Fibroblast of skin of back (primary cell): Measurements from ENCODE around the gene CHCHD3.

ENCODE experiments used
- DNase-seq: peaks from one replicate; pipeline ENCODE4 v3.0.0-alpha.2; 2013

Gene CHCHD3

GRCh38 chr7:133077394-133077793, 4.5 kb downstream of the CHCHD3 start:
- no peak for DNase-seq

- no peak for DNase-seq
These were observed 5.7 kb downstream of the CHCHD3 start for GRCh38 chr7:133076142-133076541.

- DNase-seq, result no peak
These were observed 10.4 kb downstream of the CHCHD3 start for GRCh38 chr7:133071506-133071905.

GRCh38 chr7:133070562-133070961, 11.3 kb downstream of the CHCHD3 start:
- no peak for DNase-seq

- no peak for DNase-seq
These were observed 16.6 kb downstream of the CHCHD3 start for GRCh38 chr7:133065301-133065700.

GRCh38 chr7:133064082-133064820, 17.6 kb downstream of the CHCHD3 start:
- no peak for DNase-seq

- no peak for DNase-seq
These were observed 20.1 kb downstream of the CHCHD3 start for GRCh38 chr7:133061792-133062191.

GRCh38 chr7:133061357-133061756, 20.5 kb downstream of the CHCHD3 start:
- no peak for DNase-seq

- DNase-seq, result no peak
These were observed 21.9 kb downstream of the CHCHD3 start for GRCh38 chr7:133060004-133060403.

- DNase-seq, result no peak
These were observed 22.6 kb downstream of the CHCHD3 start for GRCh38 chr7:133059263-133059662.

- no peak for DNase-seq
These were observed 25.3 kb downstream of the CHCHD3 start for GRCh38 chr7:133056370-133057238.

GRCh38 chr7:133054162-133054840, 27.6 kb downstream of the CHCHD3 start:
- peak; percentile 58 for DNase-seq

- peak; percentile 97 for DNase-seq
These were observed 28.5 kb downstream of the CHCHD3 start for GRCh38 chr7:133053321-133053891.

GRCh38 chr7:133052826-133053225, 29.1 kb downstream of the CHCHD3 start:
- DNase-seq, result no peak

GRCh38 chr7:133052401-133052756, 29.5 kb downstream of the CHCHD3 start:
- DNase-seq, result peak; percentile 18

- no peak for DNase-seq
These were observed 30.0 kb downstream of the CHCHD3 start for GRCh38 chr7:133051719-133052400.

- peak; percentile 25 for DNase-seq
These were observed 30.8 kb downstream of the CHCHD3 start for GRCh38 chr7:133051066-133051465.

- no peak for DNase-seq
These were observed 31.5 kb downstream of the CHCHD3 start for GRCh38 chr7:133050200-133050995.

- DNase-seq, result peak; percentile 23
These were observed 33.3 kb downstream of the CHCHD3 start for GRCh38 chr7:133048589-133048988.

GRCh38 chr7:133047321-133047720, 34.6 kb downstream of the CHCHD3 start:
- DNase-seq, result no peak

- no peak for DNase-seq
These were observed 37.0 kb downstream of the CHCHD3 start for GRCh38 chr7:133044722-133045473.
